HG03280 (cell line): ENCODE results near the gene WNT5B.
"Not testable (repeated sequence)": the region's sequence is repeated elsewhere in the genome, so short reads cannot be mapped to it uniquely, and the experiment has no call there.

Experiments used
- ATAC-seq: cut with Tn5 transposase; IDR thresholded peaks from one replicate; pipeline ENCODE4 v1.9.1; 2021; ENCODE audit warnings: mild to moderate bottlenecking, moderate library complexity; ENCODE audit not compliant: unreplicated experiment

The WNT5B gene

DNA sequence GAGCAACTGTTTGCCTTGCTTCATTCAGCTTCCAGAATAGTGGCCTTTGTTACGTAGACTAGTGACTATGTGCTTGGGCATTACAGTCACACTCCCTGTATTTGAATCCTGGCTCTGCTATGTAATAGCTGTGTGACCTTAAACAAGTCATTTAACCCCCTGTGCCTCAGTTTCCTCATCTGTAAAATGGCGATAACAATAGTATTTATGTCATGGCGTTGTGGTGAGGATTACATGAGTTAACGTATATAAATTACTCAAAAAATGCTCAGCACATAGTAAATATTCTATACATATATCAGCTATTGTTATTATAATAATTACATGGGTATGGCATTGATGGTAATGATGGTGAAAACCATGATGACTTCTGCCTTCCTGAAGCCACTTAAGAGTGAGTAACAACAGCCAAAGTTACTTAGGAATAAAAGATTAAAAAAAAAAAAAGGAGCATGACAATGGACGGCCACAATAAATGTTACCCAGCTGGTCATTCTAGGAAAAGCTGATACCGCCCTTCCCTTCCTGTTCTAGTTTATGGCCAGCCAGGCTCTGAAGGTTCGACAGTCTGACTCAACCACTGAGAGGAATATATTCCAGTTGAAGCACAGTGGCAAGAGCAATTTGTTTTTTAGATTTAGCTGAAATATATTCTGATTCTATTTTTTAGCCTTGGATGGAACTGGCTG is 51.9 kb downstream of the WNT5B start:
- ATAC-seq: no peak

DNA sequence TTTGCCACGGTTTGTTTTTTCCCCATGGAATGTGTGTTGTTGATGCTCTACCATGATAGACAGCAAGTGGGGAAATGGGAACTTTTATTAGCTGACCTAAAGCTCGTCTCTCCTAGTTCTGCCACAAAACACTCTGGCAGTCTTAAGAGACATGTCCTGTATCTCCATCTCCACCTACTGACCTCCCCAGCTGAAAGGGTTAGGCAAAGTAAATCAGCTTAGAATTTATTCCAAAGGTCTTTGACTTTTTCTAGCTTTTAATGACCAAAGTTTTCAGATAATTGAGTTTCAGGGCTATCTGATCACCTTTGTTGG is 52.4 kb downstream of the WNT5B start:
- no peak for ATAC-seq

DNA sequence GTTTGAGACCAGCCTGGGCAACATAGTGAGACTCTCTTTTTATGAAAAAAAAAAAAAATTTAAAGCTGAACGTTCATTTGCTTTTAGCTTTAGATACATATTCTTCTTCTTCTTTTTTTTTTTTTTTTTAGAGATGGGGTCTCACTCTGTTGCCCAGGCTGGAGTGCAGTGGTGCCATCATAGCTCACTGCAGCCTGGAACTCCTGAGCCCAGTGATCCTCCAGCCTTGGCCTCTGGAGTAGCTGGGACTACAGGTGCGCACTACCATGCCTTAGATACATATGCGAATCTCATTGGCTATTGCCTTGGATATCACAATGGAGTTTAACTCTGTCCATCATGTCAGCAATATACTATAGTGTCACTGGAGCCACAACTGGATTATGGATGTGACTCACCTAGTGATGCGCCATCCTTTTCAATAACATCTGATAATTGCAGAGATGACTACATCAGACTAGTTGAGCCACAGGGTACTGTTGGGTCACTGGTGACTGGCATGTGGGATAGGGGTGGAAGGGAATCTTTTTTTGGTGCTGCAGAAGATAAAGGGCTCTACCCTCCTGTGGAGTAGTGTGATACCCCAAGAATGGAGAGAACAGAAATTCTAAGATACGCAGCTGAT is 59.2 kb downstream of the WNT5B start:
- no peak for ATAC-seq

DNA sequence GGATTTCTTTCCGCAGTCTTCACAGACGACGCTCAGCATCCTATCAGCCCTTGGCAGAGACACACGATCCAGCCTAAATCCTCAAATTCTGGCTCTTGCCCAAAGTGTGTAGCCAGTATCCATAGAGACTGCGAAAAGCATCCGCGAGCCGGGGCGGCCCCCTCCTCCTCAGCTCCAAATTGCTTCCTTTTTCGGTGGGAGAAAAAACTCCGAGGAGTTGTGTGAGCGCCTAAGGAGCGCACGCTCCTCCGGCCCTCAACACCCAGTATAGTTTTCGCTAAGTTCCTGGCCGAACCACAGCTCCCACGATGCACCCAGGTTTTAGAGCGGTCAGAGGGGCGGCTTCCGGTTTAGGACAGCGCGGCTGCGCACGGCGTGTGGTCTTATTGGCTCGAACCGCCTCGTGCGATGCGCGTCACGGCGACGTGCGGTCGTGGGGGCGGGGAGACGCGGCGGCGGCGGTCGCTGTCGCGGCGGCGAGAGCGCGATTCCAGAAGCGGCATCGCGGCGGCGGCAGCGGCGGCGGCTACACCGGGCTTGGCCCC is 61.6 kb downstream of the WNT5B start, which contains the start of gene ADIPOR2:
Gene ADIPOR2 (plus strand): TSS at position 493 of the 545 bp plus-strand sequence. CDS start 63,274 bp downstream, outside the sequence.
- peak; percentile 94 for ATAC-seq

DNA sequence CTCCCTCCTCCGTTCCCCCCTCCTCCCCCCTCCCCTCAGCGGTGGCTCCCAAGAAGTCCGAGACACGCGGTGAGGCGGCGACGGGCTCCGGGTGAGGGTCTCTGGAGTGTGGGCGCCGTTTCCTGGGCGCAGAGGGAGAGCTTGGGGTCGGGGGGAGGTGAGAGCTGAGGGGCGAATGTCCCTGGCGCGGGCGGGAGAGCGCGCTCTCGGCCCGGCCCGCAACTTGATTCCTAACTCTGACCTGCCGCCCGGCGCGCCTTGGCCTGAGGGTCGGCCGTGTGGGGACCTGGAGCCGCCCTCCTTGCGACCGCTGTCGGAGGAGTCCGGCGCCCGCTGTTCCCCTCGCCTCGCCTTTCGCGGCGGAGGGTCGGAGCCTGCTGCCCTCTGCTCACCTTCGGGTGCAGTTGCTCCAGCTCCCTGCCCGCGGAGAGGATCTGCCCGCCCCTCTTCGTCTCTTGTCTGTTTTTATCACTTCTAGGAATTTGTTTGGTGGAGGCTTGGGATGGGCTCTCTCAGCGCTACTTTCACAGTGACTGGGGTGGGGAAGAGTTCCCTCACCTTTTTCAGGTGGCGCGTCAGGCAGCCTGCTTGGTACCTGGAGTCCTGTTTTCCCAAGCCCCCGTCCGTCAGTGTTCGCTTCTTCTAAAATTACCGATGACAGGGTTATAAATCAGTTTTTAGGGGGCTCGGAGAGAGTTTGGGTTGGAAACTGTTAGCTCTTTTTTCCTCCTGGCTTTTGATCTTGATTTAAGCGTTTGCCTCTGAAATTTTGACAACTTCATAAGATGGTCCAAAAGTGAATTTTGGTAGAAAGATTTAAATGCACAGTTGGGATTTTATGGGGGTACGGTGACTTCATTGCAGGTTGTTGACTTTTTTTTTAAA is 62.3 kb downstream of the WNT5B start:
- peak; percentile 42 for ATAC-seq

DNA sequence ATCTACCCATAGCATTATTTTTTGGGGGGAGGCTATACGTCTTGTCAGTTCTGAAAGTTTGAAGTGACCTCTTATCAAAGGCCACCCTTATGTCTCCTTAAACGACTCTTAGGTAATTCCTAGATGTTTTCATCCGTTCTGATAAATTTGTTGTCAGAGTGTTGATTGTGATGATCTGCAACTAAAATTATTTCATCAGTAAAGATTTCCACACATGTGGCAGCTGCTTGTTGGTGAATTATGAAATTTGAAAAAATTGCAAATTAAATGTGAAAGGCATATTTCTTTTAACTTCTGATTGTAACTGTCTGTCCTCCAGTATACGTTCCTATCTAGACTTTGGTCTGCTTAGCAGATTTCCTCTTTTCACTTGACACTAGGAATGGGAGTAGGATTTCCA is 63.2 kb downstream of the WNT5B start:
- no peak for ATAC-seq

DNA sequence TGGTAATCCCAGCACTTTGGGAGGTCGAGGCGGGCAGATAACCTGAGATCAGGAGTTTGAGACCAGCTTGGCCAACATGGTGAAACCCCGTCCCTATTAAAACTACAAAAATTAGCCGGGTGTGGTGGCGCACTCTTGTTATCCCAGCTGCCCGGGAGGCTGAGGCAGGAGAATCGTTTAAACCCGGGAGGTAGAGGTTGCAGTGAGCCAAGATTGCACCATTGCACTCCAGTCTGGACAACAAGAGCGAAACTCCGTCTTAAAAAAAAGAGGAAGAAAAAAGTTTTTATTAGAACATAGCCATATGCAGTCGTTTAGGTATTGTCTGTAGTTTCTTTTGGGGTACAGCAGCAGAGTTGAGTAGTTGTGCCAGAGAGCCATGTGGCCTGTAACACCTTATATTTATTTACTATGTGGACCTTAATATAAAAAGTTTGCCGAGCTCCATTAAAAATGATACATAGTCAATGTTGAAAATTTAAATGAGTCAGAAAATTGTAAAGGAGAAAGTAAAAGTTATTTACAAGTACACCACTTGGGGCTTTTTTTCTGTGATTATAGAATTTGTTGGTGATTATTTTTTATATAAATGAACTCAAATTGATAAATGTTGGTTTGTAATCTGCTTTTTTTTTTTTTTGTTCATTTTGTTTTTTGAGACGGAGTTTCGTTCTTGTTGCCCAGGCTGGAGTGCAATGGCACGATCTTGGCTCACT is 64.0 kb downstream of the WNT5B start:
- no peak for ATAC-seq

DNA sequence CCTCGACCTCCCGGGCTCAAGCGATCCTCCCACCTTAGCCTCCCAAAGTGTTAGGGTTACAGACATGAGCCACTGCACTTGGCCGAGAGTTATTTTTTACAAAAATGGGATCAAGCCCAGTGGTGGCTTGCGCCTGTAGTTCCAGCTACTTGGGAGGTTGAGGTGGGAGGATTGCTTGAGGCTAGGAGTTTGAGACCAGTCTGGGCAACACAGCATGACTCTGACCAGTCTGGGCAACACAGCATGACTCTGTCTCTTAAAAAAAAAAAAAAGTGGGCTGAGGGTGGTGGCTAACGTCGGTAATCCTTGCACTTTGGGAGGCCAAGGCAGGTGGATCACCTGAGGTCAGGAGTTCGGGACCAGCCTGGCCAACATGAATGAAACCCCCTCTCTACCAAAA is 66.1 kb downstream of the WNT5B start:
- ATAC-seq: not testable (repeated sequence)

DNA sequence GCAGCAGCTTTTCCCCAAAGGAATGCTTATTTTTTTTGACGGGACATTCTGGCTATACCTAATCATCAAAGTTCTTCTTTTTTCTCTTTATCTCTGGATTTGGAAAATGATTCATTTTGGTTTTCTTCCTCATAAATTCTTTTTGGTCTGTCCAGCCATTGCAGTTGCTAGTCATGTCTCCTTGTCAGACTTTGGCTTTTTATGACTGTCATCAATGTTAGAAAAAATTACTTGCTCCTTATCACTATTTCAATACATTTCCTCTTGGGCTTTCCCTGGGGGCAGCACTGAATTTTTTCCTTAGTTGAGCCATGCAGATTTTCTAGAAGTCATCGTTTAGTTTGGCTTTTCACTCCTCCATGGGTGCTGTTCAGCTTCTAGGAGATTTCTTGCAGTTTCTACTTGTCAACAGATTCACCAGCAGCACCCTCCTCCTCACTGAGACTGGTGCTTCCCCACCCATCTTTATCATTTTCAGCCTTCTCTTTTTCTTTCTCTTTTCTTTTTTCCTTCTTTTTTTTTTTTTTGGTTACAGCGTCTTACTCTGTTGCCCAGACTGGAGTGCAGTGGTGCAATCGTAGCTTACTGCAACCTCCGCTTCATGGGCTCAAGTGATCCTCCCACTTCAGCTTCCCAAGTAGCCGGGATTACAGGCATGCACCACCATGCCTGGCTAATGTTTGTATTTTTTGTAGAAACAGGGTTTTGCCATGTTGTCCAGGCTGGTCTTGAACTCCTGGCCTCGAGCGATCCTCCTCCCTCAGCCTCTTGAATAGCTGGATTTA is 67.0 kb downstream of the WNT5B start:
- no peak for ATAC-seq

DNA sequence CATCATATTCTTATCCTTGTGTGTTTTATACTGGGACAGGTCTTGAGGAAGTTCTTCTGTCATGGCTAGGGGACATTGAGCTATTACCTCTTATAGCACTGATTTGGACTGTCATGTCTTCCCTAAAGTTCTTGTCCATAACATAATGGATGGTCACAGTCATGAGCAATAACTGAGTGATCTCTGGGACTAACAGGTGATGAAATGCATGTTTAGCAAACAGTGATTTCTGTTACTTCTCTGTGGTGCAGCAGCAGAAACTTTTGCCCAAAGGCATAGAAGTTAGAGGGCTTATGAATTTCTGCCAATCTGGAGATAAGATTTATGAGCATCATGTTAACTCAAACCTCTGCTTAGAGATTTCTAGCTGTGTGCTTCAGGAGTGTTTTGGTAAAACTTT is 67.8 kb downstream of the WNT5B start:
- ATAC-seq: no peak
